Osteocyte (in vitro differentiated cells): ENCODE measurements around the gene SAP25. TPM values are rescaled to one million over a fixed set of nuclear protein-coding genes. Genes with fewer than 3 reads are reported as not detected.
A peak's percentile ranks its signal among the peaks of the same experiment; 100 is the strongest.

ENCODE experiments used
- DNase-seq: peaks from one replicate; pipeline ENCODE4 v3.0.0; 2021; ENCODE audit warnings: mixed read lengths; ENCODE audit not compliant: unreplicated experiment; ENCODE audit errors: extremely low spot score
- H3K27ac Mint-ChIP-seq: one replicate; pipeline ENCODE4 v1.8.0; 2021; ENCODE audit warnings: mild to moderate bottlenecking, mixed read lengths; ENCODE audit not compliant: unreplicated experiment
- H3K27me3 Mint-ChIP-seq: one replicate; pipeline ENCODE4 v1.8.0; 2021; ENCODE audit warnings: mixed read lengths; ENCODE audit not compliant: unreplicated experiment
- H3K36me3 Mint-ChIP-seq: one replicate; pipeline ENCODE4 v1.8.0; 2021; ENCODE audit warnings: mixed read lengths; ENCODE audit not compliant: unreplicated experiment
- H3K4me1 Mint-ChIP-seq: one replicate; pipeline ENCODE4 v1.8.0; 2021; ENCODE audit warnings: mixed read lengths; ENCODE audit not compliant: unreplicated experiment
- H3K4me3 Mint-ChIP-seq: one replicate; pipeline ENCODE4 v1.8.0; 2021; ENCODE audit warnings: mild to moderate bottlenecking, moderate library complexity, mixed read lengths; ENCODE audit not compliant: unreplicated experiment
- H3K9me3 Mint-ChIP-seq: one replicate; pipeline ENCODE4 v1.8.0; 2021; ENCODE audit warnings: mixed read lengths; ENCODE audit not compliant: unreplicated experiment
- total RNA-seq: library from RNA; stranded (reverse); gene quantifications from 2 replicates; pipeline ENCODE4 v1.2.1, GENCODE V29; 2021
- TF ChIP-seq, protein P1 (sequence below): fragments of 200-600 bp; sonication (generic); IDR thresholded peaks from 2 replicates; pipeline ENCODE4 v1.5.0; 2021; ENCODE audit warnings: antibody characterized with exemption, mild to moderate bottlenecking, moderate library complexity

SAP25 gene
- total RNA-seq, 1 donor from 2014 or later: 1.5 TPM

DNA sequence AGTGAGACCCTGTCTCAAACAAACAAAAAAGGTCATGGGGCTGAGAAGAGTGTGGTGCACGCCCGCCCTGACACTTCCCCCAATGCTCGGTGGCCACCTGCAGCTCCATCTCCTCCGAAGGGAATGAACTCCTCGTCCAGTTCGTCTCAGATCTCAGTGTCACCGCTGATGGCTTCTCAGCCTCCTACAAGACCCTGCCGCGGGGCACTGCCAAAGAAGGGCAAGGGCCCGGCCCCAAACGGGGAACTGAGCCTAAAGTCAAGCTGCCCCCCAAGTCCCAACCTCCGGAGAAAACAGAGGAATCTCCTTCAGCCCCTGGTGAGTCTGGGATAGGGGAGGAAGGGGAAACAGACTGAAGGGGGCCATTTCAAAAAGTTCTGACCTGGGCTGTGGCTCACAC lies 32.6 kb upstream of the SAP25 start:
- H3K36me3 Mint-ChIP-seq: peaks cover 9% of the 10 kb centered on the region
- H3K27me3 Mint-ChIP-seq: no peaks in the 10 kb centered on the region
- H3K9me3 Mint-ChIP-seq: no peaks in the 10 kb centered on the region
- H3K4me3 Mint-ChIP-seq: no peak overlapping the region
- DNase-seq: no peak
- H3K27ac Mint-ChIP-seq: no peak overlapping the region
- TF ChIP-seq, protein P1, sequence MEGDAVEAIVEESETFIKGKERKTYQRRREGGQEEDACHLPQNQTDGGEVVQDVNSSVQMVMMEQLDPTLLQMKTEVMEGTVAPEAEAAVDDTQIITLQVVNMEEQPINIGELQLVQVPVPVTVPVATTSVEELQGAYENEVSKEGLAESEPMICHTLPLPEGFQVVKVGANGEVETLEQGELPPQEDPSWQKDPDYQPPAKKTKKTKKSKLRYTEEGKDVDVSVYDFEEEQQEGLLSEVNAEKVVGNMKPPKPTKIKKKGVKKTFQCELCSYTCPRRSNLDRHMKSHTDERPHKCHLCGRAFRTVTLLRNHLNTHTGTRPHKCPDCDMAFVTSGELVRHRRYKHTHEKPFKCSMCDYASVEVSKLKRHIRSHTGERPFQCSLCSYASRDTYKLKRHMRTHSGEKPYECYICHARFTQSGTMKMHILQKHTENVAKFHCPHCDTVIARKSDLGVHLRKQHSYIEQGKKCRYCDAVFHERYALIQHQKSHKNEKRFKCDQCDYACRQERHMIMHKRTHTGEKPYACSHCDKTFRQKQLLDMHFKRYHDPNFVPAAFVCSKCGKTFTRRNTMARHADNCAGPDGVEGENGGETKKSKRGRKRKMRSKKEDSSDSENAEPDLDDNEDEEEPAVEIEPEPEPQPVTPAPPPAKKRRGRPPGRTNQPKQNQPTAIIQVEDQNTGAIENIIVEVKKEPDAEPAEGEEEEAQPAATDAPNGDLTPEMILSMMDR: no peak
- H3K4me1 Mint-ChIP-seq: peaks cover 33% of the 10 kb centered on the region

DNA sequence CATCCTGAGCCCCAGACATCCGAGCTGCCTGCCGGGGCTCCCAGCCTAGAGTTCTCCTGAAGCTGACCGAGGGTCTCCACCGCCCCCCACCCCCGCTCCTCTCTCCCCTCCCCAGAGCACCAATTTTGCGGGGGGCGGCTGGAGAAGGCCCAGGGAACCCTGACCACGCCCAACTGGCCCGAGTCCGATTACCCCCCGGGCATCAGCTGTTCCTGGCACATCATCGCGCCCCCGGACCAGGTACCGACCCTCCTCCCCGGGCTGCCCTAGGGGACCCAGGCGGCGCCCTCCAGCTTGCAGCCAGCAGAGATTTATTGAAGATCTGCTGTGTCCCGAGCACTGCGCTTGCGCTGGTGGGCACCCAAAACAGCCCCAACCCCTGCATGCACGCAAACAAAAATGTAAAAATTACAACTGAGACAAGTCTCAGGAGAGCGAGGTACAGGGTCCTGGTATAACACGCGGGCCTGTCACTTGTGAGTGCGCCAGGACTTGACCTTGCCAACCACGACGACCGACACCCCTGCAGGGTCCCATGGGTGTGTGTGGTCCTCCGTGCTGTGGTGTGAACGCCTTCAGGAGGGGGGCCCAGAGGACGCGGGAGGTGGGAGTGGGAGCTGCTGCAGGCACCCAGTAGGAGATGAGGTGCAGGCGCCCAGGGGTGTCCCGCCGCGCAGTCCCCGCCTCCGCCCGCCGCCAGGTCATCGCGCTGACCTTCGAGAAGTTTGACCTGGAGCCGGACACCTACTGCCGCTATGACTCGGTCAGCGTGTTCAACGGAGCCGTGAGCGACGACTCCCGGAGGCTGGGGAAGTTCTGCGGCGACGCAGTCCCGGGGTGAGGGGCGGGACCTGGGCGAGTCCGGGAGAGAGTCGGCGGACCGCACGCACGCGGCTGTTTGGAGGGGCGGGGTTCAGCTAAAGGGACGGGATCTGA lies 31.5 kb upstream of the SAP25 start:
- Mint-ChIP-seq H3K27ac (no peak overlapping the region), H3K4me1 (peaks cover 35% of the 10 kb centered on the region), H3K27me3 (no peaks in the 10 kb centered on the region), H3K9me3 (no peaks in the 10 kb centered on the region), H3K36me3 (peaks cover 9% of the 10 kb centered on the region), H3K4me3 (peak overlapping the region; percentile 72)
- TF ChIP-seq, protein P1: no peak
- no peak for DNase-seq

DNA sequence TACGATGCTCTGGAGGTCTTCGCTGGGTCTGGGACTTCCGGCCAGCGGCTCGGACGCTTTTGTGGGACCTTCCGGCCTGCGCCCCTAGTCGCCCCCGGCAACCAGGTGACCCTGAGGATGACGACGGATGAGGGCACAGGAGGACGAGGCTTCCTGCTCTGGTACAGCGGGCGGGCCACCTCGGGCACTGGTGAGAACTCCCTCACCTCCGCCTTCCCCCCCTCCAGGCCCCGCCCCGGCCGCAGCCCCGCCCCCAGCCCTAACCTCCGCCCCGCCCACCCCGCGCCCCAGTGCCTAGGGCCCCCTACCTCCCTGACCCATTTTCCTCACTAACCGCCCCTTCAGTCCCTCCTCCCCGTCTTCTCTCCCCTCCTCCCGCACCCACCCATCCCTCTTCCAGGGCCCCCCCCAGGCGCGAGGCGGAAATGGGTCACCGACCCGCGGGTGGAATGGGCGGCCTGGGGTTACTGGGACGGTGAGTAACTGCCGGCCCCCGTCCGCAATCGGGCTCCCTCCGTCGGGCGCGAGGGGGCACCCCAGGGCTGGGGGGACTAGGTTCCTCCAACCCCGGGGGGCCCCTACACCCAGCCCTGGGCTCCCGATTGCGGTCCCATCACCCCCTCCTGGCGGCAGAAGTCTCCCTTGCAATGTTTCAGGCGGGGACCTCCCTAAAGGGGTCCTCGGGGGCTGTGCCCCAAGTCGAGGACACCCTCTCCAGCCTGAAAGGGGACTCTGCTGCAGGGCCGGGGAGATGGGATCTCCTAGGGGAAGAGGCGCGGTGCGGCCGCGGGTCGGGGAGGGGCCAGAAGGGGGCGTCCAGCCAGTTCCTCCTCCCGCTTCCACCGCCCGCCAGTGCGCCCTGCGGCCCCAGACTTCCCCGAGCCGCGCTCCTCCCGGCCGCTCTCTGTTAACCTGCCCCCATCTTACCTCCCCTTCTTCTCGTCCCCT lies 30.6 kb upstream of the SAP25 start:
- Mint-ChIP-seq H3K4me1 (peaks cover 37% of the 10 kb centered on the region), H3K36me3 (peaks cover 9% of the 10 kb centered on the region), H3K27ac (peak overlapping the region; percentile 91), H3K27me3 (no peaks in the 10 kb centered on the region), H3K9me3 (no peaks in the 10 kb centered on the region), H3K4me3 (peak overlapping the region; percentile 83)
- TF ChIP-seq, protein P1: peak; percentile 57
- peak; percentile 90 for DNase-seq

DNA sequence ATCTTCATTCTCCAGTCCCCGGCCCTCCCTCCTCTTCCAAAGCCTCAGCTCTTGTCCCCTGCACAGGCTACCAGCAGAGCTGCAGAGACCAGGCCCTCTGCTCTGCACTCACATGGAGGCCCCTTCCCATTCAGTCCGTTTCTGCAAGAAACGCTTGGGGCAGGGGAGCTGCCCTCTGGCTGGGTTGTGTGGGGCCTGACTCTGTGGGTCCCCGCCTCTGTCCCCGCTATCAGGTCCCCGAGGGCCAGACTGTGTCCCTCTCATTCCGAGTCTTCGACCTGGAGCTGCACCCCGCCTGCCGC lies 30.0 kb upstream of the SAP25 start:
- H3K36me3 Mint-ChIP-seq: peaks cover 9% of the 10 kb centered on the region

More for the DNA sequence above, 30.0 kb upstream of the SAP25 start:
- Mint-ChIP-seq H3K4me3 (peak overlapping the region; percentile 83), H3K9me3 (no peaks in the 10 kb centered on the region), H3K27me3 (no peaks in the 10 kb centered on the region), H3K4me1 (peaks cover 37% of the 10 kb centered on the region), H3K27ac (peak overlapping the region; percentile 91)
- DNase-seq: no peak
- TF ChIP-seq, protein P1: no peak
